Neuronal stem cell (in vitro differentiated cells): ENCODE results near the gene NANOGP8.

ENCODE experiments used
- DNase-seq: peaks from one replicate; pipeline ENCODE4 v3.0.0-alpha.2; 2013; ENCODE audit warnings: low spot score
- H2AFZ ChIP-seq: one replicate; pipeline ENCODE4 v1.6.1; 2013; ENCODE audit warnings: mild to moderate bottlenecking, low read length, inconsistent platforms
- H2AK5ac ChIP-seq: 2 replicates; pipeline ENCODE4 v1.6.1; 2013; ENCODE audit warnings: low read depth, mild to moderate bottlenecking, inconsistent platforms, low read length, moderate library complexity, mixed read lengths
- H2BK120ac ChIP-seq: 2 replicates; pipeline ENCODE4 v1.6.1; 2013; ENCODE audit warnings: low read depth, mild to moderate bottlenecking, inconsistent platforms, low read length, moderate library complexity, mixed read lengths
- H2BK12ac ChIP-seq: one replicate; pipeline ENCODE4 v1.6.1; 2013; ENCODE audit warnings: low read length, inconsistent platforms
- H2BK15ac ChIP-seq: 2 replicates; pipeline ENCODE4 v1.6.1; 2013; ENCODE audit warnings: mild to moderate bottlenecking, low read length, inconsistent platforms, mixed read lengths
- H2BK5ac ChIP-seq: one replicate; pipeline ENCODE4 v1.6.1; 2013; ENCODE audit warnings: inconsistent platforms, mild to moderate bottlenecking, low read length, moderate library complexity
- H3K14ac ChIP-seq: one replicate; pipeline ENCODE4 v1.6.1; 2013; ENCODE audit warnings: low read length, inconsistent platforms
- H3K18ac ChIP-seq: 2 replicates; pipeline ENCODE4 v1.6.1; 2013; ENCODE audit warnings: low read length, inconsistent platforms
- H3K23ac ChIP-seq: 2 replicates; pipeline ENCODE4 v1.6.1; 2013; ENCODE audit warnings: low read depth, mild to moderate bottlenecking, mixed read lengths, low read length, inconsistent platforms; ENCODE audit not compliant: poor library complexity
- H3K27ac ChIP-seq: replicated peaks from 3 replicates; pipeline ENCODE4 v1.5.1; 2013; ENCODE audit warnings: low read length, inconsistent platforms
- H3K27me3 ChIP-seq, 3 experiments: 2 replicates each; pipeline ENCODE4 v1.6.1; 2013; ENCODE audit warnings: low read length in 3 of 3, mild to moderate bottlenecking in 2 of 3, inconsistent platforms in 1 of 3, low read depth in 1 of 3, mixed read lengths in 1 of 3, moderate library complexity in 1 of 3; ENCODE audit not compliant: control insufficient read depth in 3 of 3, insufficient read depth in 3 of 3
- H3K36me3 ChIP-seq, 2 donors: replicated peaks in 1 of 2; 2 replicates each; pipeline ENCODE4 v1.6.1; 2013; ENCODE audit warnings: low read length in 2 of 2; ENCODE audit not compliant: control insufficient read depth in 2 of 2, insufficient read depth in 2 of 2
- H3K4ac ChIP-seq: 2 replicates; pipeline ENCODE4 v1.6.1; 2013; ENCODE audit warnings: inconsistent platforms, mild to moderate bottlenecking, low read length, moderate library complexity
- H3K4me1 ChIP-seq, 2 donors: 1 replicate in 1 of 2; 2 replicates in 1 of 2; pipeline ENCODE4 v1.6.1; 2013; ENCODE audit warnings: low read length in 2 of 2, low read depth in 1 of 2; ENCODE audit not compliant: control insufficient read depth in 2 of 2, insufficient read depth in 1 of 2
- H3K4me2 ChIP-seq: one replicate; pipeline ENCODE4 v1.6.1; 2013; ENCODE audit warnings: mild to moderate bottlenecking, low read length, inconsistent platforms; ENCODE audit not compliant: insufficient read depth, poor library complexity, severe bottlenecking
- H3K4me3 ChIP-seq, 2 donors: 2 replicates each; pipeline ENCODE4 v1.5.1; 2013; ENCODE audit warnings: low read length in 2 of 2, mild to moderate bottlenecking in 2 of 2, inconsistent platforms in 1 of 2, moderate library complexity in 1 of 2
- H3K79me1 ChIP-seq: one replicate; pipeline ENCODE4 v1.6.1; 2013; ENCODE audit warnings: low read depth, mild to moderate bottlenecking, inconsistent platforms, low read length, moderate library complexity
- H3K9ac ChIP-seq: one replicate; pipeline ENCODE4 v1.6.1; 2013; ENCODE audit warnings: mild to moderate bottlenecking, low read depth, low read length, inconsistent platforms; ENCODE audit not compliant: poor library complexity
- H3K9me3 ChIP-seq, 2 donors: replicated peaks in 1 of 2; 2 replicates each; pipeline versions ENCODE3 to v1.6.1; 2013; ENCODE audit warnings: low read length in 2 of 2, mild to moderate bottlenecking in 2 of 2, inconsistent platforms in 1 of 2, low read depth in 1 of 2, mixed read lengths in 1 of 2, moderate library complexity in 1 of 2; ENCODE audit not compliant: control insufficient read depth in 2 of 2, insufficient read depth in 1 of 2
- H4K8ac ChIP-seq: one replicate; pipeline ENCODE4 v1.6.1; 2013; ENCODE audit warnings: low read depth, mild to moderate bottlenecking, inconsistent platforms, low read length, moderate library complexity
- H4K91ac ChIP-seq: one replicate; pipeline ENCODE4 v1.6.1; 2013; ENCODE audit warnings: low read length, low read depth, mild to moderate bottlenecking, inconsistent platforms; ENCODE audit not compliant: poor library complexity
- WGBS, 2 donors: extraction: QIAGEN DNeasy Blood & Tissue Kit; methylation state at CpG; one replicate each; pipeline ENCODE4 v1.1.7; 2013; ENCODE audit warnings: missing lambda C conversion rate in 2 of 2, mixed read lengths in 1 of 2; ENCODE audit not compliant: insufficient read length in 2 of 2, insufficient replicate concordance in 1 of 2; ENCODE audit errors: extremely low coverage in 2 of 2; 5-methylcytosine and 5-hydroxymethylcytosine counted together

The NANOGP8 gene

DNA sequence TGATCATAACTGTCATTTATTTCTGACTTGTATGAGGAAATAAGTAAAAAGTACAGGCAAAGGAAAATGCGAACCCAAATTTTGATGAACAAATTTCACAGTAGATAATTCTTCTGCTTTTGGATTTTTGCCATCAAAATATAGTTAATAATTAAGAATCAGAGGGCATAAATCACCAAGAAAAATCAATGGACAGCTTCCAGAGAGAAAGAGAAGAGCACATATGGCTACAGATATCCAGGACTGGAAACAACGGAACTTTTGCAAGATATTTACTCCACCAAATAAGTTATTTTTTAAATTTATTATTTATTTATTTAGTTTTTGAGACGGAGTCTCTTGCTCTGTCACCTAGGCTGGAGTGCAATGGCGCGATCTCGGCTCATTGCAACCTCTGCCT is 35.1 kb upstream of the NANOGP8 start:
- H3K36me3 ChIP-seq: no peaks in the 10 kb centered on the region
- no peak for DNase-seq
- H3K4me3 ChIP-seq: no peak overlapping the region
- WGBS, 2 donors: no CpG with 5 or more reads among the region's 6 CpGs
- no peak overlapping the region for H3K18ac ChIP-seq
- H3K4me1 ChIP-seq: peaks cover 0 to 2% of the 10 kb centered on the region in 2 donors
- H2BK120ac ChIP-seq: no peak overlapping the region
- no peak overlapping the region for H3K23ac ChIP-seq
- H2BK12ac ChIP-seq: no peak overlapping the region
- H3K9ac ChIP-seq: no peak overlapping the region
- no peak overlapping the region for H3K4ac ChIP-seq
- H3K27me3 ChIP-seq: no peaks in the 10 kb centered on the region
- H4K8ac ChIP-seq: no peak overlapping the region
- no peak overlapping the region for H4K91ac ChIP-seq
- no peaks in the 10 kb centered on the region for H3K79me1 ChIP-seq
- H3K14ac ChIP-seq: no peak overlapping the region
- peaks cover 0 to 1% of the 10 kb centered on the region in 2 donors for H3K9me3 ChIP-seq
- no peak overlapping the region for H2BK15ac ChIP-seq
- no peak overlapping the region for H2AFZ ChIP-seq
- no peak overlapping the region for H2BK5ac ChIP-seq
- H2AK5ac ChIP-seq: no peak overlapping the region
- H3K27ac ChIP-seq: no peak overlapping the region
- no peak overlapping the region for H3K4me2 ChIP-seq

DNA sequence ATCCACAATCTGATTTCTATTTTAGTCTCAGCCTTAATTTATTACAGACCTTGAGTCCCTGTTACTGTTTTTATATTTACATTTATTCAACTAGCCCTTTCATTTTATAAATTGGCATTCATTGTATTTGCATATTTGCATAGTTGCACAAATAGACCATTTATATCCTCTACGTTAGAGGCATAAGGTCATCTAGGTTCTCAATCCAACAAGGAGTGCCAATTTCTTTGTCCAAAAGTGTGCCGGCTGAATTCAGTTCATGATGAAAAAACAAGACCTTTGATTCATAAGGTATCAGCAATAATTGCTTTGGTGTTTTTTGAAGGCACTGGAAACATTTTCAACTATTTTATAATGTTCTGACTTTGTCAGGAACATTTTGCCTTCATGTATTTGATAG is 33.9 kb upstream of the NANOGP8 start:
- H3K27me3 ChIP-seq: no peaks in the 10 kb centered on the region
- DNase-seq: no peak
- H3K4me3 ChIP-seq: no peak overlapping the region
- H4K8ac ChIP-seq: no peak overlapping the region
- no peaks in the 10 kb centered on the region for H3K79me1 ChIP-seq
- H2BK12ac ChIP-seq: no peak overlapping the region
- H3K4me2 ChIP-seq: no peak overlapping the region
- no peak overlapping the region for H3K4ac ChIP-seq
- no peak overlapping the region for H2BK120ac ChIP-seq
- H3K23ac ChIP-seq: no peak overlapping the region
- H3K9me3 ChIP-seq: peaks cover 0 to 1% of the 10 kb centered on the region in 2 donors
- no peak overlapping the region for H2BK5ac ChIP-seq
- peaks cover 0 to 4% of the 10 kb centered on the region in 2 donors for H3K4me1 ChIP-seq
- no CpG with 5 or more reads among the region's 2 CpGs for WGBS, 2 donors
- no peak overlapping the region for H2AK5ac ChIP-seq
- no peak overlapping the region for H4K91ac ChIP-seq
- no peak overlapping the region for H3K27ac ChIP-seq
- H3K18ac ChIP-seq: no peak overlapping the region
- no peak overlapping the region for H3K9ac ChIP-seq
- no peak overlapping the region for H2AFZ ChIP-seq
- H2BK15ac ChIP-seq: no peak overlapping the region
- no peaks in the 10 kb centered on the region for H3K36me3 ChIP-seq
- no peak overlapping the region for H3K14ac ChIP-seq

DNA sequence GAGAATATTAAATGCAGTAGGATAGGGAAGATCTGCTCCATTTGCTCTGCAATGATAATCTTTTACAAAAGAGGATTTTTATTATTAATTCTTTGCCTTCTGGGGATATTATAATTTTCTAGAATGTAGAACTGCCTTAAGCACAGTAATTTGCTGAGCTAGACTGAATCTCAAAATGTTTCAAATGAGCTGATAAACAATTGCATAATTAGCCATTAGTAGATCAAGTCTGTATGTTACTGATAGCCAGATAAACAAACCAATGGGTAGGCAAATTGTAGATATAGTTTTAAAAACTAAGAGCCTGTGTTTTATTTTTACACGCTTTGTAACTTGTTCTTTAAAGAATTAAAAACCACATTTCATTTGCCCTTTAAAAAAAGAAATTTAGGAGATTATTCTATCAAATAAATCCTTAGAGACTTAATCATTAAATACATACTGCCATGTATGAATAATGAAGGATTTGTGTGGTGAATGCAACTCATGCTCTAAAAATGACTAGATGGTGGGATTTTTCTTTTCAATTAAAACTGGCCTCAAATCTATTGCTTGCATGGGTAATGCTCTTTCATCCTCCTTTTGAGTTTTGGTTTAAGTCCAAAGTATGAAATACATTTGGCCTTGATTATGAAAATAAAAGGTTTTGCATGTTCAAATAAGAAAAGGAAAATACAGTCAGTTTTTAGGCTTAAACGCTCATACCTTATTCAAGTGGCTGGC is 32.6 kb upstream of the NANOGP8 start:
- Histone ChIP-seq H4K91ac (no peak overlapping the region), H3K9me3 (peaks cover 0 to 1% of the 10 kb centered on the region in 2 donors), H3K23ac (no peak overlapping the region), H2BK12ac (no peak overlapping the region), H2BK120ac (no peak overlapping the region), H3K14ac (no peak overlapping the region), H3K27me3 (no peaks in the 10 kb centered on the region), H3K4ac (no peak overlapping the region), H3K79me1 (peaks cover 1% of the 10 kb centered on the region), H3K27ac (no peak overlapping the region), H3K18ac (no peak overlapping the region), H3K4me2 (no peak overlapping the region), H2AFZ (no peak overlapping the region), H2BK5ac (no peak overlapping the region), H3K36me3 (no peaks in the 10 kb centered on the region), H2AK5ac (no peak overlapping the region), H3K9ac (no peak overlapping the region), H4K8ac (no peak overlapping the region), H3K4me1 (peaks cover 0 to 4% of the 10 kb centered on the region in 2 donors), H2BK15ac (no peak overlapping the region), H3K4me3 (no peak overlapping the region)
- WGBS, 2 donors: no CpG with 5 or more reads among the region's 2 CpGs
- no peak for DNase-seq

DNA sequence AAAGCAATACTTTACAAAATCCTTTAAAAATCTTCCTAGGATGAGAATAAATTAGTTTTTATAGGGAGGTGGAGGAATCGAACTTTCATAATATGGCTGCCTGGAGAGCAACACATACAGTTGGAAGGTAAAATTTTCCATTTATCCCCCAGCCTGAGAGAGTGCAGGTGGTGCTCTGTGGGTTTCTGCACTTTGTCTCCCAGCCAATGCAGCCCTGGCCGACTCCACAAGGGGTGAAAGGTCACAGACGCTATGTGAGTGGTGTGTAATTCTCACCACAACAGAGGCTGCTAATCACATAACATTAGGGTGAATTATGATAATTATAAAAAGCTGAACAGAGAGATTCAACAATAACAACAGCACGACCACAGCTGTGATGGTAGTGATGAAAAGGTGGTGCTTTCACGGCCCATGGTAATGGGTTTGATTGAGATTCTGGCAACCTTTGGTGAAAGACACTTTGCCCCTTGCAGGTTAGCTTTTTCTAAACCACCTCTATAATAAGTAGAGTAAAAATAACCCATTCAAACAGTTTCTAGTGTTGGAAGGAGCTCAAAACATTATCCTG is 30.1 kb upstream of the NANOGP8 start:
- no peak overlapping the region for H3K14ac ChIP-seq
- no peak overlapping the region for H3K23ac ChIP-seq
- no CpG with 5 or more reads among the region's 5 CpGs for WGBS, 2 donors
- no peaks in the 10 kb centered on the region for H3K36me3 ChIP-seq
- peak overlapping the region; percentile 21 for H2AFZ ChIP-seq
- no peak overlapping the region for H3K4me2 ChIP-seq
- no peak overlapping the region for H4K8ac ChIP-seq
- no peak overlapping the region for H2BK120ac ChIP-seq
- no peaks in the 10 kb centered on the region for H3K9me3 ChIP-seq
- H4K91ac ChIP-seq: no peak overlapping the region
- H3K9ac ChIP-seq: no peak overlapping the region
- no peak for DNase-seq
- H2BK15ac ChIP-seq: no peak overlapping the region
- H3K79me1 ChIP-seq: peaks cover 1% of the 10 kb centered on the region
- peaks cover 0 to 6% of the 10 kb centered on the region in 2 donors for H3K4me1 ChIP-seq
- H3K4ac ChIP-seq: no peak overlapping the region
- H3K18ac ChIP-seq: no peak overlapping the region
- H3K27ac ChIP-seq: no peak overlapping the region
- no peak overlapping the region for H2BK12ac ChIP-seq
- H3K4me3 ChIP-seq: no peak overlapping the region
- H2AK5ac ChIP-seq: no peak overlapping the region
- no peak overlapping the region for H2BK5ac ChIP-seq
- no peaks in the 10 kb centered on the region for H3K27me3 ChIP-seq
